ENCODE measurements around the gene AFAP1.

- TF ChIP-seq ZBTB43 (CRISPR knock-in tag; IDR thresholded peaks at IDR 0.05) (no peak), ZNF317 (CRISPR knock-in tag; IDR thresholded peaks at IDR 0.05; ENCODE audit: borderline replicate concordance, low read depth) (no peak), CTCF (IDR thresholded peaks at IDR 0.05) (no peak), E2F5 (CRISPR knock-in tag; IDR thresholded peaks at IDR 0.05) (no peak)
Observed at GRCh38 chr4:7830747-7831146, 108.9 kb downstream of the AFAP1 start.
